ENCODE results near the gene NOTCH3. TPM values are rescaled to one million over a fixed set of nuclear protein-coding genes. Genes with fewer than 3 reads are reported as not detected.

NOTCH3 gene
- total and polyA plus RNA-seq, 2 donors (not counting 1 experiment from before 2014, with no cell fraction given): 26.4 to 42.6 TPM

- no peak overlapping the region for H3K4me2 ChIP-seq (ENCODE audit: extremely low read depth, insufficient read depth, low read length)
- H4K20me1 ChIP-seq (ENCODE audit: control insufficient read depth, extremely low read depth, insufficient read depth, low read length): no peaks in the 10 kb centered on the region
- DNase-seq (ENCODE audit: low read depth in 2 of 2): no peak
- H3K4me1 ChIP-seq (ENCODE audit: control insufficient read depth, extremely low read depth, insufficient read depth, low read length): no peaks in the 10 kb centered on the region
- peaks cover 35% of the 10 kb centered on the region for H3K36me3 ChIP-seq (ENCODE audit: control insufficient read depth, insufficient read depth, low read length)
- no peaks in the 10 kb centered on the region for H3K9me3 ChIP-seq (ENCODE audit: control insufficient read depth, insufficient read depth, low read depth, low read length)
- no peak overlapping the region for H3K9ac ChIP-seq (ENCODE audit: insufficient read depth, low read length)
- no peak overlapping the region for H3K4me3 ChIP-seq (replicated peaks in 1 of 4; ENCODE audit: control extremely low read depth in 1 of 4, insufficient read depth in 1 of 4, low read depth in 3 of 4, low read length in 4 of 4)
- H2AFZ ChIP-seq (ENCODE audit: low read length): no peak overlapping the region
- no peaks in the 10 kb centered on the region for H3K27me3 ChIP-seq (ENCODE audit: control insufficient read depth, insufficient read depth, low read length)
- no peaks in the 10 kb centered on the region for H3K79me2 ChIP-seq (ENCODE audit: control insufficient read depth, insufficient read depth, low read length)
- H3K27ac ChIP-seq (ENCODE audit: insufficient read depth, low read length): no peak overlapping the region
- no peak for TF ChIP-seq EZH2 (IDR thresholded peaks at IDR 0.05; ENCODE audit: low read length, missing control alignments)
- no peak for TF ChIP-seq CTCF (conservative IDR thresholded peaks at IDR 0.05 in 1 of 2, IDR thresholded peaks at IDR 0.05 in 1 of 2; ENCODE audit: low read depth in 1 of 2, low read length in 2 of 2)
Observed at GRCh38 chr19:15238639-15239155, 37.9 kb upstream of the NOTCH3 start.

GRCh38 chr19:15237759-15238638 lies 37.2 kb upstream of the NOTCH3 start:
- Histone ChIP-seq H3K9me3 (ENCODE audit: control insufficient read depth, insufficient read depth, low read depth, low read length) (no peaks in the 10 kb centered on the region), H3K27me3 (ENCODE audit: control insufficient read depth, insufficient read depth, low read length) (no peaks in the 10 kb centered on the region), H2AFZ (ENCODE audit: low read length) (no peak overlapping the region), H3K4me3 (replicated peaks in 1 of 4; ENCODE audit: control extremely low read depth in 1 of 4, insufficient read depth in 1 of 4, low read depth in 3 of 4, low read length in 4 of 4) (no peak overlapping the region), H4K20me1 (ENCODE audit: control insufficient read depth, extremely low read depth, insufficient read depth, low read length) (no peaks in the 10 kb centered on the region), H3K9ac (ENCODE audit: insufficient read depth, low read length) (no peak overlapping the region), H3K79me2 (ENCODE audit: control insufficient read depth, insufficient read depth, low read length) (no peaks in the 10 kb centered on the region), H3K4me1 (ENCODE audit: control insufficient read depth, extremely low read depth, insufficient read depth, low read length) (no peaks in the 10 kb centered on the region), H3K36me3 (ENCODE audit: control insufficient read depth, insufficient read depth, low read length) (peaks cover 30% of the 10 kb centered on the region), H3K27ac (ENCODE audit: insufficient read depth, low read length) (no peak overlapping the region), H3K4me2 (ENCODE audit: extremely low read depth, insufficient read depth, low read length) (no peak overlapping the region)
- TF ChIP-seq EZH2 (IDR thresholded peaks at IDR 0.05; ENCODE audit: low read length, missing control alignments): no peak
- no peak for TF ChIP-seq CTCF (conservative IDR thresholded peaks at IDR 0.05 in 1 of 2, IDR thresholded peaks at IDR 0.05 in 1 of 2; ENCODE audit: low read depth in 1 of 2, low read length in 2 of 2)
- no peak for DNase-seq (ENCODE audit: low read depth in 2 of 2)

- Histone ChIP-seq H3K4me3 (replicated peaks in 1 of 4; ENCODE audit: control extremely low read depth in 1 of 4, insufficient read depth in 1 of 4, low read depth in 3 of 4, low read length in 4 of 4) (no peak overlapping the region), H3K36me3 (ENCODE audit: control insufficient read depth, insufficient read depth, low read length) (peaks cover 23% of the 10 kb centered on the region)
- TF ChIP-seq CTCF (conservative IDR thresholded peaks at IDR 0.05 in 1 of 2, IDR thresholded peaks at IDR 0.05 in 1 of 2; ENCODE audit: low read depth in 1 of 2, low read length in 2 of 2) (no peak), EZH2 (IDR thresholded peaks at IDR 0.05; ENCODE audit: low read length, missing control alignments) (no peak)
Observed at GRCh38 chr19:15236886-15237285, 36.1 kb upstream of the NOTCH3 start.

More at GRCh38 chr19:15236886-15237285, 36.1 kb upstream of the NOTCH3 start:
- no peaks in the 10 kb centered on the region for H3K79me2 ChIP-seq (ENCODE audit: control insufficient read depth, insufficient read depth, low read length)
- H4K20me1 ChIP-seq (ENCODE audit: control insufficient read depth, extremely low read depth, insufficient read depth, low read length): no peaks in the 10 kb centered on the region
- H3K9me3 ChIP-seq (ENCODE audit: control insufficient read depth, insufficient read depth, low read depth, low read length): no peaks in the 10 kb centered on the region
- no peak for DNase-seq (ENCODE audit: low read depth in 2 of 2)
- no peak overlapping the region for H3K4me2 ChIP-seq (ENCODE audit: extremely low read depth, insufficient read depth, low read length)
- no peaks in the 10 kb centered on the region for H3K4me1 ChIP-seq (ENCODE audit: control insufficient read depth, extremely low read depth, insufficient read depth, low read length)
- no peak overlapping the region for H2AFZ ChIP-seq (ENCODE audit: low read length)
- no peak overlapping the region for H3K9ac ChIP-seq (ENCODE audit: insufficient read depth, low read length)
- H3K27ac ChIP-seq (ENCODE audit: insufficient read depth, low read length): no peak overlapping the region
- H3K27me3 ChIP-seq (ENCODE audit: control insufficient read depth, insufficient read depth, low read length): no peaks in the 10 kb centered on the region
